ENCODE measurements around the gene TMEM179B.

Gene TMEM179B

GRCh38 chr11:62839050-62839945 lies 52.1 kb downstream of the TMEM179B start, which contains the start of gene WDR74:
TSS of gene WDR74 (minus strand) at chr11:62839590. CDS start at chr11:62839570, 20 bp downstream.
- DNase-seq: peak; percentile 84
